Activated T-helper 9 cell treated with anti-CD3 and anti-CD28 coated beads, Interleukin-2, amount 50 U/mL, for 16 hours (primary cell): ENCODE results near the gene GRIN3A.

Source experiments
- DNase-seq: peaks from one replicate; pipeline ENCODE4 v3.0.0-alpha.2; 2020; ENCODE audit warnings: low read depth

Gene GRIN3A

DNA sequence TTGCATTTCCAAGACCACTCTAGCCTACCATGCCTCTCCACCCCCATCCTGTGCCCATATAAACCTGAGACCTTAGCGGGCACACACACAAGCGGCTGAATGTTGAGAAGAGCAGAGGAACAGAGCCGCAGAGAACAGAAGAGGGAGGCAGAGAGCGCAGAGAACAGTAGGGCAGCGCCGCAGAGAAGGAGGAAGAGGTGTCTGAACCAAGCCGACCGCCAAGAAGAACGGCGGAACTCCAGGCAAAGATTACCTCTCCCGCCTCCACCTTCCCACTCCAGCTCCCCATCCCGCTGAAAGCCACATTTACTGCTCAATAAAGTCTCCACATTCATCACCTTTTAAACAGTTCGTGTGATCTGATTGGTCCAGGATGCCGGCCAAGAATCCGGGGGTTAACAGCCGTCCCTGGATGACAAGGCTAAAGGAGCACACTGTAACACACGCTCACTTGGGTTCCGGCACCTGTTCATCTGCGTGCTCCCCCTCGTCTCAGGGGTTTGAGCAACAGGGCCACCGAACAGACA, 33.2 kb downstream of the GRIN3A start:
- DNase-seq = no peak

DNA sequence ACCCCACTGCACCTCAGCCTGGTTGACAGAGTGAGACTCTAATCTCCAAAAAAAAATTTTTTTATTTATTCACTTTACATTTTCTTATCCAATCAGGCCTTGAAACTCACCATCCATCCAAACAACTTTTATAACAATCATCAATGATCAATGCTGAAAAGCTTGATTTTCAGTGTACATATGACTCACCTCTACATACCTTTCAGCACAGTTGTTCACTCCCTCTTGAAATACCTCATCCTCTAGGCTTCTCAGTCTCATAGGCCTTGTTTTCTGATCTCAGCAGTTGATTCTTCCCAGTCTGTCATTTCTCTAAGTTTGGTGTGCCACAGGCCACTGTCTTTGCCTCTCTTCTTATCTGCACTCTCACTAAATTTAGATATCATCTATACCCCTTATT, 36.2 kb downstream of the GRIN3A start:
- no peak for DNase-seq

DNA sequence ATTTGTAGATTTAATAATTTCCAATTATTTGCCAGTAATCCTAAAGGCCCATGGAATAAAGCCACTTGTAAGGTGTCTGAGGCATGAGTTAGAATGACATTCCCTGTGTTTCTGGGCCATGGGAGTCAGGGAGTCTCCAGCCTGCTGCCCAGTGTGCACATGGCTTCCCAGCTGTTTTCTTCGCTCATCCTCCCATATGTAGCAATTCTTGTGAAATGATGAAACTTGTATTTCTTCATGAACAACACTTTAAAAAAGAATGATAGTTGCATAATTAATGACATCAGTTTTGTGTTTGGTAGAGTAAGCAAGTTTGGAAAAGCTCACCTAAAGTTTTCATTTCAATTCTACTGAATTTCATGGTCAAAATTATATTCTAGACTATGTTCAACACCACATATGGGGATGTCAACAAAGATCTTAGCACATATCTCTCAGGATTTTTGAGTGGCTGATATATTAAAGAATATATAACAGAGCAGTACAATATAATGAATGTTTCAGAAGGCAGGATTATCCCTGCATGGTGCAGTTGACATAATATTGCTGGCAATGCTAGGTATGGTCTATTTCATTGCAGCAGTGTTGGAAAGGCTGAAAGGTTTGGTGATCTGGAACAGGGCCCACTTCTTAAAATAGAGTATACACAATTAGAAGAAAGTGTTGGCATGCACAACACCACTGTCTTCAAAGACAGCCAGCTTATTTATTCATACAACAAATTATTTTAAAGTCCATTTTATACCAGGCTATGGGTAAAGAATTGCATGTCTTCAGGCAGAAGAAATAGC, 44.7 kb downstream of the GRIN3A start:
- no peak for DNase-seq

DNA sequence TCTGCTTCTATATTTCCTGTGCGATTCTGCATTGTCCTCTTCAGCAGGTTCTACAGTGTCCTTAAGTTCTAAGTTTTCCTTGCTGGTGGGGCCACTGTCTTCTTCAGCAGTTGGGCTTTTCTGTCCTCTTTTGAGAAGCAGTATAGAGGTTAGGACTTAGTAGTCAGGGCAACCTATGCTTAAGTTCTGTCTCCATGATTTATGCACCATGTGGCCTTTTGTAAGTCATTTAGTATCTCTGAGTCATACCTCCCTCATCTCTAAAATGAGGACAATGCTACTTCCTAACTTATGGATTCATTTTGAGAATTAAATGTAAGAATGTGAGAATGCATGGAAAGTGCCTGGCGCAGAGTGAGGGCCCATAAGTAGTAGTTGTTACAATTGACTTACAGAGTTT, 46.8 kb downstream of the GRIN3A start:
- no peak for DNase-seq

DNA sequence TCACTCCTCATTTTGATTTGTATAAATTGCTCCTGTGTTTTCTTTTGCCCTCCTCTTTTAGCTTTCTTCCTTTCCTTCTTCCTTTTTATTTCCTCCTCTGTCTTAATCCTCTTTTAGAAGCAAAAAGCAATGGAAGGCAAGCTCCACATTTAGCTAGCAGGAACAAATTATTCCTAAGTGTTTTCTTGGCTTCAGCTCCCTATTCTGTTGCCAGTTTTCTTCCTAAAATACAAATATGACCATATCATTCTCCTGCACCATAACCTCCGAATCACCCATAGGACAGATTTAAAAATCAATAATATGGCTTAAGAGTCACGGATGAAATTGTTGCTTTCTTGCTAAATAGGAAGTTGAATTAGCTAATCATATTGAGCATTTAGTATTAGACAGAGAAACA, 49.4 kb downstream of the GRIN3A start:
- DNase-seq = no peak

DNA sequence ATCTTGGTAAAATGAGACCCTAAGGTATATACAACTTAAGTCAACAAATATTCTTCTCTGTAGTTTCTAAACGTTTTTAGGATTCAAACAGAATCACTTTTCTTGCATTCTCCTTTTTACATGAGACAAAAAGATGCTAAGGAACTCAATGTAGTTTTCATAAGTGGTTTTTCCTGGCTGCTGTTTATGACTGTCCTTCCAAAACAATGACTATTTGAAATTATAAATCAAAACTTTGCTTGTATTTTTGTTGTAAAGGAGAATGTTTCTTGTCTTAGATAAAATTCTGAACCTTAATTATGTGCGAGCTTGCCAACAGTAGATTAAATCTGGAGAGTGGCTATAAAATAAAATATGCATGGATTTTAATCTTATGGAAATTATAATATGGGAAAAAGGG, 53.8 kb downstream of the GRIN3A start:
- no peak for DNase-seq

DNA sequence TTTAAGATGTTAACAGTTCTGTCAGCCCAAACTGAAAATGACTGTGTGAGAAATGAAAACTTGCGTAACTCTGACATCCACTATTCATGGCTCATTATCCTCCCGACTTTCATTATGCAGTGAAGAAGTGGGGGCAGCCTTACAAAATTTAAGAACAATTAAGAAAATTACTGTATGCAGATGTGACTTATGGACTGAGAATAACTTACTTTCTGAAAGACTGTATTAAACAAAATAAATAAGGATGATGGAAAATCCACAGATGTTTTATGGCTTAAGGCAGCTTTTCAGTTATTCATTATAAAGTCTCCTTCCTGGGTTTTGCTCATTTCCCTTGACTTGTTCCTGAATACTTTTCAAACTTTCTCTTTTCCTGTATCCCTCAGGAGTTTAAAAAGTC, 55.2 kb downstream of the GRIN3A start:
- no peak for DNase-seq

DNA sequence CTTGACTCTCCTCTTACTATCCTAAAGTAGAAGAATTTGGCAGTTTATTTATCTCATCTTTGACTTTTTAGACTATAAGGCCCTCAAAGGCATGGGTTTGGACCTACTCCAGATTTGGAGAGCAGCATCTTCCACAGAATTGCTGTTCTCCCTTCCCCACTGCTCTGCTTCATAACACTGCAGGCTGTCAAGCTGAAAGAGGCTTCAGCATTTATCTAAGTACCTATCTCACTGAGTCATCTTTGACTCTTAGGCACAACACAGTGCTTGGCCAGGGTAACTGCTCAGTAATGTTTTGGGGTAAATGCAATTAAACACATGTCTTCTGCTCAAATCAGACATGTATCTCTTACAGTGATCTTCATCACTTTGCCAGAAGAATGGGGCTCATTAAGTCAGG, 60.6 kb downstream of the GRIN3A start:
- no peak for DNase-seq

DNA sequence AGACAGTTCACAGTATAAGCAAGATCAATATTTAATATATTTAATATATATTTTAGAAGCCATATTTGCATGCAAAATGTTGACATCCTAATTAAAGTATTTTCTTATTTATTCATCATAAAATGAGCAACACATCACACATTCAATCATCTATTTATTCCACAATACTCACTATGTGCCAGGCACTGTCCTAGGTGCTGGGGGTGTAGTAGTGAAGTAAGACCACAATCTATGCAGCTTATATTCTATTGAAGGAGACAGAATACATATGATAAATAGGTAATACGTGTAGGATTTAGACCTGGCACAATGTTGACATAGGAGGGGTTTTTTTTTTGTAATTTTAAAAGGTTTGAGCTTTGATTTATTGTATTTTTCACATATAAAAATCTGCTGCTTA, 63.1 kb downstream of the GRIN3A start:
- DNase-seq = no peak

DNA sequence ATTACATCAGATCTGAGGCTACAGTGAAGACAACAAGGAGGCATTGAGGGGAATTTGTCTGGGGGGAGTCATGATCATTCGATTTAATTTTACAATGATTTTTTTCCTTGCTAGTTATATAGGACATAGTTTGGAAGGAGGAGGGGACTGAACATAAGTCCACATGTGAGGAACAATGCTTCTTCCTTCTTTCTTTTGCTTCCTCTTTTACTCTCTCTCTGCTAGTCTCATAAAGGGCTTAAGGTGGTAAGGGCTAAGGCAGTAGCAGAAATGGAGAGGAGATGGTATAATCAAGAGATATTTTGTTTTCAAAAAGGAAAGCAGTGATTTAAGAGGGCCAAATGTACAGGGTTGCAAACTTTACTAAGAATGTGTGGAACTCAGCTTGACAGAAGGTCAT, 64.3 kb downstream of the GRIN3A start:
- no peak for DNase-seq

DNA sequence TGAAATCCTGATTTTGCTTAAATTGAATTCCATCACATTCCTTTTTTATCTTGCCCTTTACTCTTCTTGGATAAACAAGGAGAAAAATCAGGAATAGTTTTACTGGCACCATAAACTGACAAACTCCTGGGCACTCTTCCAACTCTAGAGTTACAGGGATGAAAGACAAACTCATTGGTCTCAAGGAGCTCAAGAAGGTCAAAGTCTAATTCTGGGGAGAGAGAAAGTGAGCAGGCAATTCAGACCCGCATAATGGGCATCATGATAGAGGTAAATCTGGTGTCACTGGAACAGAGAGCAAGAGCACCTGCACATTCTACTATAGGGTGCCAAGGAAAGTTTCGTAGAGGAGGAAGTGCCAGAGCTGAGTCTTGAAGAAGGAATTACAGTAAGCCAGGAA, 64.8 kb downstream of the GRIN3A start:
- no peak for DNase-seq

DNA sequence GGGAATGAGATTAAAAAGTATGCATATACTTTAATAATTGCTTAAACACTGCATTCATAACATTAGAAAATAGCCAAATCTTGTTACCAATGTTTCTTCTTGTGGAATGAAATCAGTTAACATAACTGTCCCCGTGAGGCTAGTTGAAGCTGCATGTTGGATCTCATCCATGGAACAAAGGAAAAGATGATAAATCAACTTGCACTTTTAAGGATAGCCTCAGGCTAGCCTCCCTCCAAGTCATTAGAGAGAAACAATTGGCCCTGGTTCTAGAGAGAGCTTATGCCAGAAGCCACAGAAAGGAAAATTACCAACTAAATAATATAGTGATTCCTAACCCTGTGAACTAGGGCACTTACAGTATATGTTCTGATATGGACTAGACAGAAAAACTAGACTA, 66.9 kb downstream of the GRIN3A start:
- no peak for DNase-seq

DNA sequence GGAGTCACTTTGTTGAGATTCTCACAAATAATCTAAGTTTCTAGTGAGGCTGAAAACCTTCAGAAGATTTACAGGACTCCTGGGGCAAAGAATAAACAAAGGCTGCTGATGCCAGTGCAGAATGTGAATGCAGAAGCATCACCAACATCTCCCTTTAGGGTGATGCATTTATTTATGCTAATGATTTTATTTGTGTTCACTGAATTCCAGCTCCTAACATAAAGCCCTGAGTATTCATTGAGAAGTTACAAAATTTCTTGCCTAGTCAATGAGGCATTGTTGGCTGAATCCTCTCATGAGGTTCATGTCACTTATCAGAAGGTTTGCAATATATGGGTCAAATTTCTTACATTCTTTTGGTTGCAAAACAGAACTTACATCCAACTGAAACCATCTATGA, 70.0 kb downstream of the GRIN3A start:
- no peak for DNase-seq

DNA sequence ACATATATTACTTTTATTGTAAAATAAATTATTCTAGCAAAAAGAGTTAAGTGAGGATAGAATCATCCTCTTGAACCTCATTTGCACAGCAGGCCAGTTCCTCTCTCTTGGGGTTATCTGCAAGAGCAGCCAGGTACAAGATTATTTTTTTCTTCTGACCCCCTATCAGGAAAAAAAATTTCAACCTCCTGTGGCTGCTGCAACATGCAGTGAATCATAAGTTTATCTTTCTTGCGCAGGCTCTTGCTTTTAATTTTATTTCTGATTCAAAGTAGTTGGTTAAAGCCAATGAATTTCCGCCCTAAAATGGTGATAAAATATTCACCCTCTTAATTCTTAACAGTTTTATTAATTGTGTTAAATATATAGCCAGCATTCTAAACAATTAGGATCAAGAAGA, 74.0 kb downstream of the GRIN3A start:
- no peak for DNase-seq

DNA sequence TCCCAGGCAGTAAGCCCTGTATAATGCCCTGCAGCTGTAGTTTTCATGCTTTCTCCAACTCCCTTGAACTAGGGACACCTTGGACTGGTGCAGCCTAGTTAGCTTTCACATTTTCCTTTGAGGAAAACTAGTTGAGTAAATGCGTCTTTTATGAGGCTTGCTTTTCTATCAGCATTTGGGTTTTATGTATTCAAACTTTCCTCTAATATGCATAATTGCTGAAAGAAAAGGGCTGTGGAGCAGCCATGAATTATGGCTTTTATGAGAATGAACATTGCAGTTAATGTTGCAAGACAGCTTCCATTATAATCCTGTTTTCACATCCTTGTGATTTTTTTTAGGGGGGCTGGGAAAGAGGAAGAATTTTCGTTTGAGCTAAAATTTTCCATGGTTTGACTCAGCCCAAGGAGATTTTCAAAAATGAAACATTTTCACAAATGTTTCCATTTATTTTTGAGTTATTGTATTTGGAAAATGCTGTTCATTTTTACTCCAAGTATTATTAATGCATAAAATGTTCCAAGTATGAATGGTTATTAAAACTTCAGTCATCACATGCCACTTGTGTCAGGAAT, 85.8 kb downstream of the GRIN3A start:
- DNase-seq = no peak

DNA sequence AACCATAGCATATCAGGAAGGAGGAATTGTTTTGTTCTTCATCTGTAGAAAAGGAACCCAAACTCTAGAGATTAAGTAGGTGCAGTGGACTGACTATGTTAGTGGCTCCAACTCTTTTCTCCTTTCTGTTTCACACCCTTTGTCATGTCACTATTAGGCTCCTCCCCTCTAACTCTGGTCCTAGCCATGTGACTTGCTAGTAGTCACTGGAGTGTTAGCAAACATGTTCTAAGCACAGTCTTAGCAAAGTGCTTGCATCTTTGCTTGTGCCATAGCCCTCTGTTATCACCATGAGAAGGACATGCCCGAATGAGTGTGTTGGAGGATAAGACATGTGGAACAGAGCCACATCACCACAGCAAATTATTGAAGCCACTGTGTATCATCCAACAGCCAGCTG, 88.3 kb downstream of the GRIN3A start:
- DNase-seq = no peak

DNA sequence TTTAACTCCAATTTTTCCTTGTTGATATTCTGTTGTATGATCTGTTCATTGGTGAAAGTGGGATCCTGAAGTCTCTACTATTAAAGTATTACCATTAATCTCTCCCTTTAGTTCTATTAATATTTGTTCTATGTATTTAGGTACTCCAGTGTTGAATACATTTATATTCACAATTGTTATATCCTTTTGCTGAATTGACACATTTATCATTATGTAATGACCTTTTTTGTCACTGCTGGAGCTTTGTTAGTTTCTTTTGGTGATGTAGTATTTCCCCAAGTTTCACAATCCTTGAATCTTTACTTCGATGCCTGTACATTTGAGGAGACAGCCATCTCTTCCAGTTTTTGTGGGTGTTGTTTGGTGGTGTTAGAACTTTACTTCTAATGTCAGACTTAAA, 90.0 kb downstream of the GRIN3A start:
- no peak for DNase-seq

DNA sequence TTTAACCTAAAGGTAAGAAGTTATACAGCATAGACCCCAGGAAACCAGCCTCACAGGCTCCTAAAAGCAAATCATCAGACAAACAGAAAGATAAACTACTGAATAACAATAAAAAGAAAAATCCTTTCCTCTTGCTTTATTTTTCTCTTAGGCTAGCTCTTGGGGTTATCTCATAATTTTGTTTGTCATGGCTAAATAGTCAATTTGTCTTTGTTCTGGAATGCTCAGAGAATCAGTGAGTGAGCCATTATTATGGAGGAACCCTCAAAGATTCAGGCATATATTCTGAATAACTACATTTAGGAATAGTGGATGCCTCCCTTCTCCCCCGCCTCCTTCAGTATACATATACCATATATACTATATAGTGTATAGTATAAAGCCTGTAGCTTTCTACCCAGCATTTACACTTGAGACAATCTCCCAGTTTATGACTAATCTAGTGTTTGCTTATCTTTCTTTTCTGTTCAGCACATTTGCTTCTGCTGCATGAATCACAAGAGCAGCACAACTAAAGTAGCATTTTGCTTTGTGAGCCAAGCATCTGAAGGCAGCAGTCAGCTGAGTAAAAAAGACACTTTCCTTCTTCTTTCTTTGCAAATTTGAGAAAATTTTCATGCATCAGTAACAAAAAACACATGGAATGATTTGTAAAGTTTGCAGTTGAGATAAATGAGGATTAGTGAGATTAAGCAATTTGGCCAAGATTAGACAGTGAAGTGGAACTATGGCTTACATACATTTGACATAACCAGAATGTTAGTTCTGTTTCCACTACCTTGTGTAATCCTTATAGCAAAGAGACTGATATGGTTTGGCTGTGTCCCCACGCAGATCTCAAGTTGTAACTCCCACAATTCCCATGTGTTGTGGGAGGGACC, 98.4 kb downstream of the GRIN3A start:
- DNase-seq = no peak

DNA sequence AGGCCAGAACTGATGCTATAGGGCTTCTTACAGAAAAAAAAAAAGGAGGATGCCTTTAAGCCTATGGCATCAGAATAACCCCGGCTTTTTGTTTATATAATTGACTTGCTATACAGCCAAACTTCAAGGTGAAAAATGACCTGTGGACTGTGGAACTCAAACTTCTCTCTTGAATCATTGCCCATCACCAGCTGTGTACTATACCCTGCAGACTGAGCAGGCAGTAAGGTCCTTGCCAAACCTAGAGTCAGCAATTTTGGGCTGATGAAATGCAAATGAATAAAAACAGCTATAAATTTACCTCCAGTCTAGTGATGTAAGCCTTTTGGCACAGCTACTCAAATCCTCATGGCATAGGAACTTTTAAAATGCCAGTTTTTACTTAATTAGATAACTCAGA, 99.1 kb downstream of the GRIN3A start:
- DNase-seq = no peak

DNA sequence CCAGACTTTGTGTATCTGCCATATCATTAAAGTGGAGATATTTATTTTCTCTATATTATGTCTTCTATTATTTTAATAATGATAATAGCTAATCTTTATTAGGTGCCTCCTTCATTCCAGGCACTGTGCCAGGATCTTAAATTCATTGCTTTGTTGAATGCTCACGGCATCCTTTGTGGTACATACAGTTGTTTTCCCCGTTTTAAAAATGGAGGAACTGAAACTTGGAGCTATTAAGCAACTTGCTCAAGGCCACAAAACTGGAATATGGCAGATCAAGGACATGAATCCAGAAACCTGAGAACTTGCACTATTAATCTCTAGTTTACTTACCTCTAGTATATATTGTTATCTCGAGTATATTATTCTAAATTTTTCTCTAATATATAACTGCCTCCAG, 102.2 kb downstream of the GRIN3A start:
- no peak for DNase-seq

DNA sequence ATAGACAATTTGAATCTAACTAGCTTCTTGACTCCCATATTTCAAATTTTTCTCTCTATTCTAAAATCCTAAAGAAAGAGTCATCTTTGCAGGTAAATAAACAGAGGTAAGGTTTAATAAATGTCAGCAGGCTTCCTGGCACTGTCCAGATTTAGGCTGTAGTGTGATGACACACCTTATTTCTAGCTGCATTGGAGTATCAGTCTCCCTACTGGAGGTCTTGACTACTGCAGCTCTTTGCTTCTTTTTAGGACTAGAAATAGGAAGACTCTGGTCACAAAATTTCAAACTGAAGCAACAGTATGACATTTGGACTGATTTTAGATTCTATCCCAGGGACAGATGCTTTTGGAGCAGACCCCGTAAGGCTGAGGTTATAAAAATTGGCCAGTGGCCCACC, 103.0 kb downstream of the GRIN3A start:
- DNase-seq = no peak

DNA sequence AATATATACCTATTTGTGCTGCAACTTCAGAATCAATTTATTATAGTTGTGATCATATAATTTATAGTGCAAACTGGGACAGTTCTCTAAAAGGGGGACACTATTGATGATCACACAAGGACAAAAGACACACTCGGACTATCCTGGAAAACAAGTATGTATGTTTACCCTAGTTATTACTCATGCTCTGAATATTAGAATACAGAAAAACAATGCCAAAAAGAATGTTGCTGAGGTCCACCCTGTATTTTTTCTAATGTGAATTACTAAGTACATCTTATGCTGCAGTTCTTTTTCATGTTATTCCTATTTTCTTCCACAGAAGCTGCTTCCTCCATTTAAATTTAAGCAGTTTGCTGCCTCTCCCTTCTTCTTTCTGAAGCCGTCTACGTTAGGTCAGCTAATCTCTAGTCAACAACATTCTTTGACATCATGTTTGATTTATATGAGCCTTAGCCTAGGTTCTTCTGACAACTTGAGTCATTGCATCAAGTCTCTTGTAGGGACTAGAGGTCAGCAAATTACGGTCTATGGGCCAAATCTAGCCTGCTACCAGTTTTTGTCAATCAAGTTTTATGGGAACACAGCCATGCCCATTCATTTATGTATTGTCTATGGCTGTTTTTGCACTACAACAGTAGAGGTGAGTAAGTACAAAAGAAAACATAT, 103.6 kb downstream of the GRIN3A start:
- DNase-seq = no peak
